H1 (cell line): ENCODE data around the gene FGF3. TPM values are rescaled to one million over a fixed set of nuclear protein-coding genes. Genes with fewer than 3 reads are reported as not detected.

Source experiments
- CTBP2 ChIP-seq: IDR thresholded peaks from 2 replicates; pipeline ENCODE4 v1.7.0; 2011; ENCODE audit warnings: borderline replicate concordance, mild to moderate bottlenecking, moderate library complexity, mixed read lengths, low read length; ENCODE audit not compliant: insufficient read depth, insufficient read length
- EP300 ChIP-seq, 2 experiments: IDR thresholded peaks; 1 replicate in 1 of 2; 2 replicates in 1 of 2; pipeline ENCODE4 v1.6.1; 2011 to 2012; ENCODE audit warnings: low read depth in 2 of 2, low read length in 2 of 2, mild to moderate bottlenecking in 2 of 2, borderline replicate concordance in 1 of 2, inconsistent platforms in 1 of 2, moderate library complexity in 1 of 2
- EZH2 ChIP-seq: fragments of 200-600 bp; sonication (generic); IDR thresholded peaks from 2 replicates; pipeline ENCODE4 v1.7.1; 2012; ENCODE audit warnings: low read depth, mild to moderate bottlenecking, moderate library complexity, low read length, inconsistent platforms; ENCODE audit not compliant: severe bottlenecking
- GABPA ChIP-seq: IDR thresholded peaks from 2 replicates; pipeline ENCODE4 v1.6.1; 2011; ENCODE audit warnings: mild to moderate bottlenecking, low read length, moderate library complexity, borderline replicate concordance; ENCODE audit not compliant: insufficient read depth
- RNF2 ChIP-seq: fragments of 200-900, 300-1000 bp; sonication (generic); IDR thresholded peaks from 2 replicates; pipeline ENCODE4 v1.7.1; 2016; ENCODE audit warnings: borderline replicate concordance, low read depth, mild to moderate bottlenecking, antibody characterized with exemption, low read length; ENCODE audit not compliant: poor library complexity, severe bottlenecking; ENCODE audit errors: missing control alignments
- SIN3A ChIP-seq, 2 experiments: IDR thresholded peaks in 1 of 2; conservative IDR thresholded peaks in 1 of 2; 2 replicates each; pipeline ENCODE4 v1.6.1; 2011 to 2012; ENCODE audit warnings: low read length in 2 of 2, improper control_type of control experiment in 1 of 2, low read depth in 1 of 2, mild to moderate bottlenecking in 1 of 2
- SRF ChIP-seq: IDR thresholded peaks from 2 replicates; pipeline ENCODE4 v1.6.1; 2011; ENCODE audit warnings: mild to moderate bottlenecking, low read depth, low read length, moderate library complexity
- polyA plus RNA-seq, 7 experiments: library from polyadenylated mRNA; depleted of rRNA in 3 of 7; stranded (reverse) in 5 of 7; unstranded in 2 of 7; fragments of >200 nt in 5 of 7; fragments of 200-250 nt in 2 of 7; gene quantifications; 1 replicate in 5 of 7; 2 replicates in 1 of 7; 4 replicates in 1 of 7; pipeline versions ENCODE4 v1.2.1 to v1.2.3, GENCODE V29; 2011 to 2013; ENCODE audit warnings: missing spikeins in 2 of 7, mixed read lengths in 2 of 7
- total RNA-seq: library from RNA; stranded (reverse); fragmentation: NEBNext Ultra II Directional; extraction: Animal tissue kit (Norgen Biotek cat#: 25700); gene quantifications from 2 replicates; pipeline ENCODE4 v1.2.1, GENCODE V29; 2021
- TF ChIP-seq, protein P1 (sequence below): fragments of 300-600 bp; sonication (generic); IDR thresholded peaks from 2 replicates; pipeline ENCODE4 v1.7.1; 2012; ENCODE audit warnings: low read length, moderate library complexity, mild to moderate bottlenecking, inconsistent platforms; ENCODE audit not compliant: insufficient replicate concordance
- TF ChIP-seq, protein P2 (sequence below): IDR thresholded peaks from 2 replicates; pipeline ENCODE4 v1.6.1; 2012; ENCODE audit warnings: inconsistent platforms

Gene FGF3
- total and polyA plus RNA-seq, 2 of the 8 experiments (the other 6 are each of a cell fraction or from before 2014, with no cell fraction given), result not detected

DNA sequence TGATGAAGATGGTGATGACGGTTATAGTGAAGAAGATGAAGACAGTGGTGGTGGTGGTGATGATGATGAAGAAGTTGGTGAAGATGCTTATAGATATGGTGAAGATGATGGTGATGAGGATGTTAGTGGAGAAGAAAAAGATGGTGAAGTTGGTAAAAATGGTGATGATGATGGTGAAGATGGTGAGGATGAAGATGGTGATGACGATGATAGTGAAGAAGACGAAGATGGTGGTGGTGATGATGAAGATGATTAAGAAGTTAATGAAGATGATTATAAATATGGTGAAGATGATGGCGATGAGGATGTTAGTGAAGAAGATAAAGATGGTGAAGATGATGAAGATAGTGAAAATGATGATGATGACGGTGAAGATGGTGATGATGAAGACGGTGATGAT is 25.2 kb upstream of the FGF3 start (continued):
- TF ChIP-seq, protein P1, sequence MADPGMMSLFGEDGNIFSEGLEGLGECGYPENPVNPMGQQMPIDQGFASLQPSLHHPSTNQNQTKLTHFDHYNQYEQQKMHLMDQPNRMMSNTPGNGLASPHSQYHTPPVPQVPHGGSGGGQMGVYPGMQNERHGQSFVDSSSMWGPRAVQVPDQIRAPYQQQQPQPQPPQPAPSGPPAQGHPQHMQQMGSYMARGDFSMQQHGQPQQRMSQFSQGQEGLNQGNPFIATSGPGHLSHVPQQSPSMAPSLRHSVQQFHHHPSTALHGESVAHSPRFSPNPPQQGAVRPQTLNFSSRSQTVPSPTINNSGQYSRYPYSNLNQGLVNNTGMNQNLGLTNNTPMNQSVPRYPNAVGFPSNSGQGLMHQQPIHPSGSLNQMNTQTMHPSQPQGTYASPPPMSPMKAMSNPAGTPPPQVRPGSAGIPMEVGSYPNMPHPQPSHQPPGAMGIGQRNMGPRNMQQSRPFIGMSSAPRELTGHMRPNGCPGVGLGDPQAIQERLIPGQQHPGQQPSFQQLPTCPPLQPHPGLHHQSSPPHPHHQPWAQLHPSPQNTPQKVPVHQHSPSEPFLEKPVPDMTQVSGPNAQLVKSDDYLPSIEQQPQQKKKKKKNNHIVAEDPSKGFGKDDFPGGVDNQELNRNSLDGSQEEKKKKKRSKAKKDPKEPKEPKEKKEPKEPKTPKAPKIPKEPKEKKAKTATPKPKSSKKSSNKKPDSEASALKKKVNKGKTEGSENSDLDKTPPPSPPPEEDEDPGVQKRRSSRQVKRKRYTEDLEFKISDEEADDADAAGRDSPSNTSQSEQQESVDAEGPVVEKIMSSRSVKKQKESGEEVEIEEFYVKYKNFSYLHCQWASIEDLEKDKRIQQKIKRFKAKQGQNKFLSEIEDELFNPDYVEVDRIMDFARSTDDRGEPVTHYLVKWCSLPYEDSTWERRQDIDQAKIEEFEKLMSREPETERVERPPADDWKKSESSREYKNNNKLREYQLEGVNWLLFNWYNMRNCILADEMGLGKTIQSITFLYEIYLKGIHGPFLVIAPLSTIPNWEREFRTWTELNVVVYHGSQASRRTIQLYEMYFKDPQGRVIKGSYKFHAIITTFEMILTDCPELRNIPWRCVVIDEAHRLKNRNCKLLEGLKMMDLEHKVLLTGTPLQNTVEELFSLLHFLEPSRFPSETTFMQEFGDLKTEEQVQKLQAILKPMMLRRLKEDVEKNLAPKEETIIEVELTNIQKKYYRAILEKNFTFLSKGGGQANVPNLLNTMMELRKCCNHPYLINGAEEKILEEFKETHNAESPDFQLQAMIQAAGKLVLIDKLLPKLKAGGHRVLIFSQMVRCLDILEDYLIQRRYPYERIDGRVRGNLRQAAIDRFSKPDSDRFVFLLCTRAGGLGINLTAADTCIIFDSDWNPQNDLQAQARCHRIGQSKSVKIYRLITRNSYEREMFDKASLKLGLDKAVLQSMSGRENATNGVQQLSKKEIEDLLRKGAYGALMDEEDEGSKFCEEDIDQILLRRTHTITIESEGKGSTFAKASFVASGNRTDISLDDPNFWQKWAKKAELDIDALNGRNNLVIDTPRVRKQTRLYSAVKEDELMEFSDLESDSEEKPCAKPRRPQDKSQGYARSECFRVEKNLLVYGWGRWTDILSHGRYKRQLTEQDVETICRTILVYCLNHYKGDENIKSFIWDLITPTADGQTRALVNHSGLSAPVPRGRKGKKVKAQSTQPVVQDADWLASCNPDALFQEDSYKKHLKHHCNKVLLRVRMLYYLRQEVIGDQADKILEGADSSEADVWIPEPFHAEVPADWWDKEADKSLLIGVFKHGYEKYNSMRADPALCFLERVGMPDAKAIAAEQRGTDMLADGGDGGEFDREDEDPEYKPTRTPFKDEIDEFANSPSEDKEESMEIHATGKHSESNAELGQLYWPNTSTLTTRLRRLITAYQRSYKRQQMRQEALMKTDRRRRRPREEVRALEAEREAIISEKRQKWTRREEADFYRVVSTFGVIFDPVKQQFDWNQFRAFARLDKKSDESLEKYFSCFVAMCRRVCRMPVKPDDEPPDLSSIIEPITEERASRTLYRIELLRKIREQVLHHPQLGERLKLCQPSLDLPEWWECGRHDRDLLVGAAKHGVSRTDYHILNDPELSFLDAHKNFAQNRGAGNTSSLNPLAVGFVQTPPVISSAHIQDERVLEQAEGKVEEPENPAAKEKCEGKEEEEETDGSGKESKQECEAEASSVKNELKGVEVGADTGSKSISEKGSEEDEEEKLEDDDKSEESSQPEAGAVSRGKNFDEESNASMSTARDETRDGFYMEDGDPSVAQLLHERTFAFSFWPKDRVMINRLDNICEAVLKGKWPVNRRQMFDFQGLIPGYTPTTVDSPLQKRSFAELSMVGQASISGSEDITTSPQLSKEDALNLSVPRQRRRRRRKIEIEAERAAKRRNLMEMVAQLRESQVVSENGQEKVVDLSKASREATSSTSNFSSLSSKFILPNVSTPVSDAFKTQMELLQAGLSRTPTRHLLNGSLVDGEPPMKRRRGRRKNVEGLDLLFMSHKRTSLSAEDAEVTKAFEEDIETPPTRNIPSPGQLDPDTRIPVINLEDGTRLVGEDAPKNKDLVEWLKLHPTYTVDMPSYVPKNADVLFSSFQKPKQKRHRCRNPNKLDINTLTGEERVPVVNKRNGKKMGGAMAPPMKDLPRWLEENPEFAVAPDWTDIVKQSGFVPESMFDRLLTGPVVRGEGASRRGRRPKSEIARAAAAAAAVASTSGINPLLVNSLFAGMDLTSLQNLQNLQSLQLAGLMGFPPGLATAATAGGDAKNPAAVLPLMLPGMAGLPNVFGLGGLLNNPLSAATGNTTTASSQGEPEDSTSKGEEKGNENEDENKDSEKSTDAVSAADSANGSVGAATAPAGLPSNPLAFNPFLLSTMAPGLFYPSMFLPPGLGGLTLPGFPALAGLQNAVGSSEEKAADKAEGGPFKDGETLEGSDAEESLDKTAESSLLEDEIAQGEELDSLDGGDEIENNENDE, result no peak
- TF ChIP-seq RNF2, result no peak
- TF ChIP-seq, protein P2, sequence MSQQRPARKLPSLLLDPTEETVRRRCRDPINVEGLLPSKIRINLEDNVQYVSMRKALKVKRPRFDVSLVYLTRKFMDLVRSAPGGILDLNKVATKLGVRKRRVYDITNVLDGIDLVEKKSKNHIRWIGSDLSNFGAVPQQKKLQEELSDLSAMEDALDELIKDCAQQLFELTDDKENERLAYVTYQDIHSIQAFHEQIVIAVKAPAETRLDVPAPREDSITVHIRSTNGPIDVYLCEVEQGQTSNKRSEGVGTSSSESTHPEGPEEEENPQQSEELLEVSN, result no peak
- no peak for TF ChIP-seq SRF
- TF ChIP-seq EZH2, result no peak
- no peak for TF ChIP-seq CTBP2
- no peak for TF ChIP-seq SIN3A (conservative IDR thresholded peaks at IDR 0.05 in 1 of 2, IDR thresholded peaks at IDR 0.05 in 1 of 2; ENCODE audit: low read depth in 1 of 2, low read length in 2 of 2)
- no peak for TF ChIP-seq GABPA
- no peak for TF ChIP-seq EP300 (IDR thresholded peaks at IDR 0.05; ENCODE audit: borderline replicate concordance in 1 of 2, low read depth in 2 of 2, low read length in 2 of 2)
